SH-SY5Y (cell line): ENCODE measurements around the gene MGAT5B.

Experiments used
- GATA2 ChIP-seq: IDR thresholded peaks from 2 replicates; pipeline ENCODE4 v1.6.1; 2011; ENCODE audit warnings: mild to moderate bottlenecking, low read depth, low read length
- GATA3 ChIP-seq: IDR thresholded peaks from 2 replicates; pipeline ENCODE4 v1.6.1; 2011; ENCODE audit warnings: low read depth, mild to moderate bottlenecking, low read length, moderate library complexity

GRCh38 chr17:76948726-76949342 is 80.6 kb downstream of the MGAT5B start:
- TF ChIP-seq GATA2, result no peak
- no peak for TF ChIP-seq GATA3
